GM19467 (cell line): Measurements from ENCODE around the gene DNASE2B.

Experiments
- ATAC-seq: cut with Tn5 transposase; IDR thresholded peaks from one replicate; pipeline ENCODE4 v1.9.1; 2021; ENCODE audit warnings: mild to moderate bottlenecking, moderate library complexity; ENCODE audit not compliant: unreplicated experiment

The DNASE2B gene

DNA sequence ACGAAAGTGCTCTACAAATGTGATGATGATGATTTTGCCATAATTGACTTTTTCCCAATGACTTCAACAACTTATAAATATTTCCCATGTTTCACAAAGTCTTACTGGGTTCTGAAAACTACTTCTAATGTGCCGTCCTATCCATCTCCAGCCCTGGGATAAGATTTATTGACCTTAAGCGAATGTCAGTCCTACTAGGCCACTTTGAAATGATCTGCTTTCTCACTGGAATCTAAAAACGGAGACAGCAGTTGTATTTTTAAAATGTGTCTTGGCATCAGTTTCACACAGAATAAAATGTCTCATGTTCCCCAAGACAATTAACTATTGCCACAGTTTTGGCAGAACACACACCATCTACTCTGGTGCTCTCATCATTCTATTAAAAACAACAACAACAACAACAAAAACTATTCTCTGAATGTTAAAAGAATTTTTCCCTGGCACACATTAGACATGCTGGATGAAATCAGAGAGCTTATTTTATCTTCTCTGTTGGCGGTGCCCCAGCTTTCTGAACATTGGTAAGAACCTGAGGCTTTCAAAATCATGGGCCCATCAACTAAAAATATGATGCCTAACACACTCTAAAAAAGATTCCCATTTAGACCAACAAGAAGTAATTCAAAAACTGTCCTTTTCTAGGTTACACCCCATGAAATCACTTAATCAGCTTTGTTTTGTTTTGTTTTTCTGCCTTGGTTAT, 23.1 kb upstream of the DNASE2B start:
- ATAC-seq = no peak

DNA sequence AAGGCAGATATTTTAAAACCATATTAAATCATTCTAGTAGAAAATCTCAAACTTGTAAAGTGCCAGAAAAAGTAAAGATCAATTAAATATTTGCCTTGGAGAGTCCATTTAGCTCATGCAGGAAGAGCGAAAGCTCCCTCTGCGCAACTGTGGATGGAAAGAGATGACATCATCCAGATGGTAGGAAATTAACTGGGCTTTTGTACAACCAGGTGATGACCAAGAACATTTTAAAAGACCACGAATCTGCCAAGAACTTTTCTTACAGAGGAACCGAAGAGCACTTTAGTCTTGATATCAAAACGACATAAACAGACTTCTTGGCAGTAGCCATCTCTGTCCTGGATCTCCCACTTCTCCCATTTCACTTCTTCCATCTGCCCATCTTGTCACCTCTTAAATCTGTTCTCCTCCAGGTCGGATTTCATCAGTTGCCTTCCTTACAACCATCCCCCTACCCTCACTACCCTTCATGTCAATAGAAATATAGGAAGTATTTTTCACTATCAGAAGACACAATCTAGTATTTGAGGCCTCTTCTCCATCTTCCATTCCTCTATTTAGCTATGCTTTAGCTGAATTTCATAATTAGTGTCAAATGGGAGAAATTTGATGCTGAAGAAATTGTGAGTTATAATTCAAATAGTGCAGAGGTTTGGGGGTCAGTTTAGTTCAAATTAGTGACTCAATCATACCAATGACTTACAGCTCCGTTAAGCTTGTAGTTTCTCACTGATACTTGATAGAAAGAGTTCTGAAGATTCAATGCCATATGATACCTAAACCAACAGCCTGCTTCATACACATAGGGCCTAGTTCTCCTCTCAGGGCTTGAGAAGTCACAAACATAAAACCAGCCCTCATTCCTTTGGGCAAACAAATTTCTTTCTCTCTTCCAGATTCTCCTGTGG, 22.0 kb upstream of the DNASE2B start:
- ATAC-seq = no peak

GRCh38 chr1:84377480-84378095, 20.7 kb upstream of the DNASE2B start:
- ATAC-seq = no peak

- ATAC-seq = no peak
Measured at GRCh38 chr1:84379138-84379916, 19.0 kb upstream of the DNASE2B start.

DNA sequence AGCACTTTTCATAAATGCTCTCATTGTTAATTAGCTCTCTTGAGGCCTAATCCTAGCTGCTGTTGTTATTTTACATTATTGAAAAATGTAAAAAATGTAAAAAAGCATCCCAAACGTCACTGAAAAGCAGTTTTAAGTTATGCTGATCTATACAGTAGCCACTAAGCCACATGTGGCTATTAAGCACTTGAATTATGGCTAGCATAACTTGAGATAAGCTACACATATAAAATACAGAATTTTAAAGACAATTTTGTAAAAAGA, 18.4 kb upstream of the DNASE2B start:
- ATAC-seq = no peak

GRCh38 chr1:84382127-84382526, 16.2 kb upstream of the DNASE2B start:
- no peak for ATAC-seq

DNA sequence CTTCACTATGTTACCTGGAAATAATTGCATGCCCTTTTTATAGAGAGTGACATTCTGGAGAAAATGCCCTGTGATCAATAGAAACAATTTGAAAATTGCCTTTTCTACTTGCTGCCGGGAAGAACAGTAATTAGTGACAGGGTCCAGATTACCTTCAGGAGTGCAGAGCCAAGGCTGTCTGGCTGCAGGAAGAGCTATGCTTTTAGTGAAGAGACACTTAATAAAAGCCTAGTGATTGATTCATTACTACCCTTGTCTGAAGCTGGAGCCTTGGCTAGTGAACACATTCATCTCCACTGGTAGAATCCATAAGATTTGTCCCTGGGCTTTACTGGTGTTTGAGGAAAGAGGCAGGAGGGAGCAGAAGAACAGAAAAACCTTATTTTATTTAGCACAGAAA, 12.9 kb upstream of the DNASE2B start:
- no peak for ATAC-seq

- no peak for ATAC-seq
Measured at GRCh38 chr1:84386716-84387479, 11.4 kb upstream of the DNASE2B start.

DNA sequence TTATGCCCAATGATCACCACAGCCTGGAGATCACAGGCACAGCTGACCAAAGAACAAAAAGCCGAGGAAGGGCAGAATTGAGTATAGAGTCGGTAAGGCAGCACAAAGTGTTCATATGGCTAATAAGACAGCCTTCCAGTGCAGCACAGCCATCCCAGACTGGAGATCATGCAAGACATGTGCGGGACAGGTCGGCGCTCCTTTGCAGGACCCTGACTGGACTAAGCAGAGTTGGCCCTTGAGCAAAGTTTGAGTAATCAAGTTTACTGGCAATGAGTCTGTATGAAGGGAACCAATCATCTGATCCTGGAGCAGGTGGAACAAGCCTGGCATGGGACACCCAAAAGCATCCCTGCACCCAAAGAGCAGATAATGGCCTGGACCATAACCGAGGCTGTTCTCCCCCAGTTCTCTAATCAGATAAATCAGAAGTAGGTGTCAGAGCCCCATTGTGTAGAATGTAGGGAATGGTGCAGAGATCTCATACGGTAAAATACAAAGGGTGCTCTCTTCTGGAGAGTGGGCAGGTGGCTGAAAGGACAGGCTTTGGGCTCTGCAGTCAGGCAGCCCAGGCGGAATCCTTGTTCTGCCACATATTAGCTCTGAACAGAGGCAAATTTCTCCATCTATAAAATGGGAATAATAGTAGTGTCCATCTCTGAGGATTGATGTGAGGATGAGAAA, 10.7 kb upstream of the DNASE2B start:
- ATAC-seq = no peak

DNA sequence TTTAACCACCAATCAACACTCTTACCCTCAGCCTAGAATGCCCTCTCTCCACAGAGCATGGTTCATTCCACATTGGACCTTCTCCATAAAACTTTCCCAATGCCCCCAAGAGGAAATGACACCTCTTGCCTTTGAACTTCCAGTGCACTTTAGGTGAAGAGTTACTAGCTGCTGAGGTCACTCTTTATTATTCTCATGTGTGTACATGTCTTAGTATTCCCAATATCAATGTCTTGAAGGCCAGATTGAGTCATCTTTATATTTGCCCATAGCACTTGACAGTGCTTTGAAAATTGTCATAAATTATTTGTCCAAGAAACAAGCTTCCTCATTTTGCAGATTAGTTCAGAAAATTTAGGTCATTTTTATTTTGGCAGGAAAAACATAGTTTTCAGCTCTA, 8.1 kb upstream of the DNASE2B start:
- no peak for ATAC-seq

- ATAC-seq = no peak
Measured at GRCh38 chr1:84401156-84401555, 2.9 kb downstream of the DNASE2B start.

GRCh38 chr1:84402060-84402459, 3.8 kb downstream of the DNASE2B start:
- no peak for ATAC-seq

- ATAC-seq = no peak
Measured at GRCh38 chr1:84402501-84402900, 4.2 kb downstream of the DNASE2B start.

DNA sequence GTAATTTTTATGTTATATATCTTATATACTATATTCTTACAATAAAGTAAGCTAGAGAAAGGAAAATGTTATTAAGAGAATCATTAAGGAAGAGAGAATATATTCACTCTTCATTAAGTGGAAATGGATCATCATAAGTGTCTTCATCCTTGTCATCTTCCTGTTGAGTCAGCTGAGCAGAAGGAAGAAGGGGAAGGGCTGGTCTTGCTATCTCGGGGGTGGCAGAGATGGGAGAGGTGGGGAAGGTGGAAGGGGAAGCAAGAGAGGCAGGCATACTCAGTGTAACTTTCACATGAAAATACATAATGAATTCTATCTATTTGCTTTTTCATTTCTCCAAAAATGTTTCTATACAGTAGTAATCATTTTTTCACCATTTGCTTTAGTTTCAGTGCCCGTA, 5.1 kb downstream of the DNASE2B start:
- ATAC-seq = no peak

DNA sequence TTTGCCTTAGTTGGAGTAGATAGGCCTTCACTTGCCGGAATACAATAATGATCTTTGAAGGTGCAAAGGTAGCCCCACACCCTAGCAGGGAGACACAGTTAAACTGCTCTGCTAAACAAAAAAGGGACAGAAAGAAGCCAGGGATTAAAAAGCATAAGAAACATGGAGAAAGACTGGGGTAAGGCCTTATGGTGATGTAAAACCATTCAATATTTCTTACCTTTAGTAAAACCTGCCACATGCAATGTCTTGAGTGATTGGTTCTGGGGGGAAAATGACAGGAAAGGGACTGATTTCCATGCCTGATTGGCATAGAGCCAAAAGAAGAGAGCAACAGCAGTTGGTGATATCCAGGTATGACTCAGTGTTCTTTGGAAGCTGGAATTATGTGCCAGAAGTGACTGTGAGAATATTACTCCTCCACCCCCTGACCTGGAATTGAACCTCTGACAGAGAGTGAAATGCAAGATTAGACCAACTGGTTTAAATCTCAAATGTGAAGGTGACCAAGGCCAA, 8.1 kb downstream of the DNASE2B start:
- no peak for ATAC-seq

- no peak for ATAC-seq
Measured at GRCh38 chr1:84407524-84407923, 9.2 kb downstream of the DNASE2B start.

- ATAC-seq = no peak
Measured at GRCh38 chr1:84407958-84408422, 9.7 kb downstream of the DNASE2B start.

GRCh38 chr1:84409888-84410287, 11.6 kb downstream of the DNASE2B start:
- no peak for ATAC-seq

DNA sequence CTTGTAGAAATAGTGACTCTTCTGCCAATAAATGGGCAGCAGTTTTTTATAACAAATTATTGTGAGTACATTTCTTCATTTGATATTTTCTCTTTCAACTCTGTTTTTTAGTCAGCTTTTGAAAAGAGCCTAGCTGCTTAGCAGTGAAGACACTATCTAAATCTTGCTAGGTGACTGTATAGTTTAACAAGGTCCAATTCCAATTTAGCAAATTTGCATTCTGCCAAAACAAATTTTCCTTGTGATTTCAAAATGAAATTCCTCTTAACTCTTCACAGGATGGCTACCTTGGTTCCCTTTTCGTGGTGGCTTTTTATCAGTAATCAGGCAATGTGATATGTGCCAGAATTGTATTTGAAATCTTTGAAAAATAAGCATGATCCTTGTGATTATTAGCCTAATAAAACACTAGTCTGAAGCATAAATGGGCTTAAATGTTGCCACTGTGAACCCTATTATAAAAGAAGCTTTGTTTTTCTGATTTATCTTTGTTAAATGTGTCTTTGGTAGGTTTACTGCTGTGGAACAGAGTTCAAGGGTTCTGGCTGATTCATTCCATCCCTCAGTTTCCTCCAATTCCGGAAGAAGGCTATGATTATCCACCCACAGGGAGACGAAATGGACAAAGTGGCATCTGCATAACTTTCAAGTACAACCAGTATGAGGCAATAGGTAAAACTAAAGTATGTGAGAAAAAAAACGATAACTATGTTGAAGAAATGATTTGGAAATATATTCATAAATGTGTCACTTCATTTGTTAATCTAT, 12.2 kb downstream of the DNASE2B start:
- ATAC-seq = no peak
